ENCODE results near the gene AMZ1.
"Not testable (repeated sequence)": the region's sequence is repeated elsewhere in the genome, so short reads cannot be mapped to it uniquely, and the experiment has no call there.

Gene AMZ1

DNA sequence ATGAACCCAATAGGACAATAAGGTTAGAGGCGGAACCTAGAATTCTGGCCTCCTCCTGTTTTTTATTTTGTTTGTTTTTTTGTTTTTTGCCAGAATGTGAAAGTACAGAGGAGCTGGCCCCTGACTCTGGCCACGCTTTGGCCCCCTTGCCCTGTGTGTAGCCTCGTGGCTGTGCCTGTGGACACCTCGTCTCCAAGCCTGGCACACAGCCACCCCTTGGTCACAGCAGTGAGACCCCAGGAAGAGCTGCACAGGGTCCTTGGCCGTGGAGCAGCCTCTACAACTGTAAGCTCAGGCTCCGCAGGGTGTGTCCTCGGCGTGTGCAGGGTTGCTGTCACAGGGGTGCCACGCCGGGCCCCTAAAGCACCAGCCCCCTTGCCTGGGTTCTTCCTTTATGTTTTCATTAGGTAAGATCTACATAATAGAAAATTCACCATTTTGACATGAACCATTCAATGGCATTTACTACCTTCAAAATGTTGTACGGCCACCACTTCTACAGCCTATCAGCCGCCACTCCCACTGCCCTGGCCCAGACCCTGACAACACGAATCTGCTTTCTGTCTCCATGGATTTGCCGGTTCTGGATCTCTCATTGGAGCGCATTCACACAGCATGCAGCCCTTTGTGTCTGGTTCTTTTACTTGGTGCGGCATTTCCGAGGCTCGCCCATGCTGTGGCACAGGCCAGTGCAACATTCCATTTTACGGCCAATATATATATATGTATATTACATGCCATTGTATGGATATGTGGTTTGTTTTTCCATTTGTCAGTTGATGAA lies 51.0 kb downstream of the AMZ1 start:
- DNase-seq (ENCODE audit: insufficient read length, low spot score) (no peak), FAIRE-seq (no peak)
- TF ChIP-seq, protein P1, sequence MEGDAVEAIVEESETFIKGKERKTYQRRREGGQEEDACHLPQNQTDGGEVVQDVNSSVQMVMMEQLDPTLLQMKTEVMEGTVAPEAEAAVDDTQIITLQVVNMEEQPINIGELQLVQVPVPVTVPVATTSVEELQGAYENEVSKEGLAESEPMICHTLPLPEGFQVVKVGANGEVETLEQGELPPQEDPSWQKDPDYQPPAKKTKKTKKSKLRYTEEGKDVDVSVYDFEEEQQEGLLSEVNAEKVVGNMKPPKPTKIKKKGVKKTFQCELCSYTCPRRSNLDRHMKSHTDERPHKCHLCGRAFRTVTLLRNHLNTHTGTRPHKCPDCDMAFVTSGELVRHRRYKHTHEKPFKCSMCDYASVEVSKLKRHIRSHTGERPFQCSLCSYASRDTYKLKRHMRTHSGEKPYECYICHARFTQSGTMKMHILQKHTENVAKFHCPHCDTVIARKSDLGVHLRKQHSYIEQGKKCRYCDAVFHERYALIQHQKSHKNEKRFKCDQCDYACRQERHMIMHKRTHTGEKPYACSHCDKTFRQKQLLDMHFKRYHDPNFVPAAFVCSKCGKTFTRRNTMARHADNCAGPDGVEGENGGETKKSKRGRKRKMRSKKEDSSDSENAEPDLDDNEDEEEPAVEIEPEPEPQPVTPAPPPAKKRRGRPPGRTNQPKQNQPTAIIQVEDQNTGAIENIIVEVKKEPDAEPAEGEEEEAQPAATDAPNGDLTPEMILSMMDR (IDR thresholded peaks at IDR 0.05; ENCODE audit: insufficient read depth, missing control alignments) = no peak

DNA sequence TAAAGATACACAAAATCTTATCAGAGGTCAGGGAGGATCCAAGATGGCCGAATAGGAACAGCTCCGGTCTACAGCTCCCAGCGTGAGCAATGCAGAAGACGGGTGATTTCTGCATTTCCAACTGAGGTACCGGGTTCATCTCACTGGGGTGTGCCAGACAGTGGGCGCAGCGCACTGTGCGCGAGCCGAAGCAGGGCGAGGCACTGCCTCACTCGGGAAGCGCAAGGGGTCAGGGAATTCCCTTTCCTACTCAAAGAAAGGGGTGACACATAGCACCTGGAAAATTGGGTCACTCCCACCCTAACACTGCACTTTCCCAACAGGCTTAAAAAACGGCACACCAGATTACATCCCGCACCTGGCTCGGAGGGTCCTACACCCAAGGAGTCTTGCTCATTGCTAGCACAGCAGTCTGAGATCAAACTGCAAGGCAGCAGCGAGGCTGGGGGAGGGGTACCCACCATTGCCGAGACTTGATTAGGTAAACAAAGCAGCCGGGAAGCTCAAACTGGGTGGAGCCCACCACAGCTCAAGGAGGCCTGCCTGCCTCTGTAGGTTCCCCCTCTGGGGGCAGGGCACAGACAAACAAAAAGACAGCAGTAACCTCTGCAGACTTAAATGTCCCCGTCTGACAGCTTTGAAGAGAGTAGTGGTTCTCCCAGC lies 55.7 kb downstream of the AMZ1 start:
- not testable (repeated sequence) for FAIRE-seq; DNase-seq (ENCODE audit: insufficient read length, low spot score)

DNA sequence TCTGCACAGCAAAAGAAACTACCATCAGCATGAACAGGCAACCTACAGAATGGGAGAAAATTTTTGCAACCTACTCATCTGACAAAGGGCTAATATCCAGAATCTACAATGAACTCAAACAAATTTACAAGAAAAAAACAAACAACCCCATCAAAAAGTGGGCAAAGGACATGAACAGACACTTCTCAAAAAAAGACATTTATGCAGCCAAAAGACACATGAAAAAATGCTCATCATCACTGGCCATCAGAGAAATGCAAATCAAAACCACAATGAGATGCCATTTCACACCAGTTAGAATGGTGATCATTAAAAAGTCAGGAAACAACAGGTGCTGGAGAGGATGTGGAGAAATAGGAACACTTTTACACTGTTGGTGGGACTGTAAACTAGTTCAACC lies 60.7 kb downstream of the AMZ1 start:
- not testable (repeated sequence) for DNase-seq (ENCODE audit: insufficient read length, low spot score); FAIRE-seq

GRCh38 chr7:2750004-2750407 lies 62.0 kb downstream of the AMZ1 start:
- FAIRE-seq (no peak), DNase-seq (ENCODE audit: insufficient read length, low spot score) (no peak)
- TF ChIP-seq, protein P1 (IDR thresholded peaks at IDR 0.05; ENCODE audit: insufficient read depth, missing control alignments) = no peak

GRCh38 chr7:2751086-2751485 lies 63.1 kb downstream of the AMZ1 start:
- DNase-seq (ENCODE audit: insufficient read length, low spot score) (no peak), FAIRE-seq (no peak)
- TF ChIP-seq, protein P1 (IDR thresholded peaks at IDR 0.05; ENCODE audit: insufficient read depth, missing control alignments) = no peak

- DNase-seq (ENCODE audit: insufficient read length, low spot score) (no peak), FAIRE-seq (no peak)
- TF ChIP-seq, protein P1 (IDR thresholded peaks at IDR 0.05; ENCODE audit: insufficient read depth, missing control alignments) = no peak
Measured at GRCh38 chr7:2753148-2753547, 65.1 kb downstream of the AMZ1 start.

GRCh38 chr7:2754086-2754485 lies 66.1 kb downstream of the AMZ1 start:
- FAIRE-seq (no peak), DNase-seq (ENCODE audit: insufficient read length, low spot score) (no peak)
- TF ChIP-seq, protein P1 (IDR thresholded peaks at IDR 0.05; ENCODE audit: insufficient read depth, missing control alignments) = no peak

GRCh38 chr7:2754912-2755311 lies 66.9 kb downstream of the AMZ1 start:
- TF ChIP-seq, protein P1 (IDR thresholded peaks at IDR 0.05; ENCODE audit: insufficient read depth, missing control alignments) = no peak
- FAIRE-seq = no peak
- DNase-seq (ENCODE audit: insufficient read length, low spot score) = no peak

All from D721Med (cell line).